Prostate gland (tissue), 2 donors: ENCODE results near the gene STK17A. TPM values are rescaled to one million over a fixed set of nuclear protein-coding genes. Genes with fewer than 3 reads are reported as not detected.
"Not testable (repeated sequence)": the region's sequence is repeated elsewhere in the genome, so short reads cannot be mapped to it uniquely, and the experiment has no call there.

ENCODE experiments used
- DNase-seq: peaks from one replicate; pipeline ENCODE4 v3.0.0-alpha.2; 2019; ENCODE audit warnings: low spot score
- H3K27ac ChIP-seq, 2 donors: fragments of 200-600 bp; sonication (generic); 2 replicates each; pipeline ENCODE4 v1.5.1; 2017 to 2019
- H3K27me3 ChIP-seq: fragments of 200-600 bp; sonication (generic); replicated peaks from 2 replicates; pipeline ENCODE4 v1.5.1; 2019; ENCODE audit not compliant: insufficient read depth
- H3K36me3 ChIP-seq, 2 donors: fragments of 200-600 bp; sonication (generic); 1 replicate in 1 of 2; 2 replicates in 1 of 2; pipeline versions ENCODE4 v1.5.1 to v1.8.1; 2017 to 2019
- H3K4me1 ChIP-seq: fragments of 200-600 bp; sonication (generic); replicated peaks from 2 replicates; pipeline ENCODE4 v1.5.1; 2019
- H3K4me3 ChIP-seq, 2 donors: fragments of 200-600 bp; sonication (generic); 2 replicates each; pipeline ENCODE4 v1.5.1; 2017 to 2019
- H3K9me3 ChIP-seq: fragments of 200-600 bp; sonication (generic); 2 replicates; pipeline ENCODE4 v1.5.1; 2017
- POLR2A ChIP-seq: fragments of 450-650 bp; IDR thresholded peaks from one replicate; pipeline ENCODE4 v1.6.1; 2016; ENCODE audit warnings: antibody characterized with exemption, mild to moderate bottlenecking
- POLR2AphosphoS5 ChIP-seq: sonication (generic); formaldehyde crosslinking; IDR thresholded peaks from one replicate; pipeline ENCODE4 v1.6.1; 2017; ENCODE audit warnings: antibody characterized with exemption
- WGBS: methylation state at CpG from one replicate; pipeline ENCODE4 v1.1.5; 2018; 5-methylcytosine and 5-hydroxymethylcytosine counted together
- intact Hi-C: fragments of 100-400 bp; cut with DNase I; formaldehyde crosslinking; loops from one replicate; pipeline ENCODE4 v1.14.2; 2022
- total RNA-seq, 2 donors: library from RNA; depleted of rRNA; stranded (reverse); fragments of >200 nt; gene quantifications; one replicate each; pipeline ENCODE4 v1.1.0, GENCODE V29; 2016
- TF ChIP-seq, protein P1 (sequence below), 4 experiments: fragments of 200-600 bp in 2 of 4; fragments of 450-650 bp in 2 of 4; sonication (generic) in 2 of 4; IDR thresholded peaks; 1 replicate in 3 of 4; 2 replicates in 1 of 4; pipeline ENCODE4 v1.5.1; 2016 to 2019; ENCODE audit warnings: antibody characterized with exemption in 4 of 4, mild to moderate bottlenecking in 2 of 4, moderate library complexity in 2 of 4

The STK17A gene
- total RNA-seq, 2 donors from 2014 or later = 6.8 to 8.2 TPM

DNA sequence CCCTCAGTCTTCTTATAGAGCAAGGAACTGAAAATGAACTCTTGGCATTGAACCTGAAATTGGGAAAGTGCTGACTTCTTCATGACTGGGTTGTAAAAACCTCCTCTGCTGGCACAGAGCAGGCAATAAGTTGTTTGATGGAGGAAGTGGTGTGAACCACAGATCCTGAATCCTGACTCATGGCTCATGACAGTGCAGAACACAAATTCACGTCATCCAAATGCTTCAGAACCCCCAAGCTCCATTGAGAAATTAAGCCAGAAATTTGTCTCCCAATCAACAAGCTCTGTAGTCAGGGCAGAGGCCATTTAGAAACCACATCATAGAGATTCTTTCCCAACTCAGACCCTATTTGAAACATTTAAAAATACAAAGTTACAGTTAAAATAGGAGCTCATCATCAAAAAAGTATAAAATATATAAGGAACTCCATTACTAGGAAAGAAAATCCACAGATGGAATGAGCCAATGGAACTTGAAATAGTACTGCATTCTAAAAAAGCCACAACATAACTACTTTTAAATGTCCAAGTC is 10.3 kb upstream of the STK17A start:
- no peaks in the 10 kb centered on the region for H3K4me1 ChIP-seq
- WGBS = 24% methylated on average over 1 of the region's 1 CpG
- H3K4me3 ChIP-seq = no peak overlapping the region
- no peaks in the 10 kb centered on the region for H3K36me3 ChIP-seq
- TF ChIP-seq, protein P1, sequence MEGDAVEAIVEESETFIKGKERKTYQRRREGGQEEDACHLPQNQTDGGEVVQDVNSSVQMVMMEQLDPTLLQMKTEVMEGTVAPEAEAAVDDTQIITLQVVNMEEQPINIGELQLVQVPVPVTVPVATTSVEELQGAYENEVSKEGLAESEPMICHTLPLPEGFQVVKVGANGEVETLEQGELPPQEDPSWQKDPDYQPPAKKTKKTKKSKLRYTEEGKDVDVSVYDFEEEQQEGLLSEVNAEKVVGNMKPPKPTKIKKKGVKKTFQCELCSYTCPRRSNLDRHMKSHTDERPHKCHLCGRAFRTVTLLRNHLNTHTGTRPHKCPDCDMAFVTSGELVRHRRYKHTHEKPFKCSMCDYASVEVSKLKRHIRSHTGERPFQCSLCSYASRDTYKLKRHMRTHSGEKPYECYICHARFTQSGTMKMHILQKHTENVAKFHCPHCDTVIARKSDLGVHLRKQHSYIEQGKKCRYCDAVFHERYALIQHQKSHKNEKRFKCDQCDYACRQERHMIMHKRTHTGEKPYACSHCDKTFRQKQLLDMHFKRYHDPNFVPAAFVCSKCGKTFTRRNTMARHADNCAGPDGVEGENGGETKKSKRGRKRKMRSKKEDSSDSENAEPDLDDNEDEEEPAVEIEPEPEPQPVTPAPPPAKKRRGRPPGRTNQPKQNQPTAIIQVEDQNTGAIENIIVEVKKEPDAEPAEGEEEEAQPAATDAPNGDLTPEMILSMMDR (IDR thresholded peaks at IDR 0.05) = no peak
- no peak for TF ChIP-seq POLR2AphosphoS5
- TF ChIP-seq POLR2A = no peak
- no peaks in the 10 kb centered on the region for H3K27me3 ChIP-seq
- no peak for DNase-seq
- intact Hi-C loops = no loop called here
- no peaks in the 10 kb centered on the region for H3K9me3 ChIP-seq
- H3K27ac ChIP-seq = no peak overlapping the region

GRCh38 chr7:43573832-43574231 is 9.1 kb upstream of the STK17A start:
- DNase-seq, H3K27ac ChIP-seq, intact Hi-C loops, H3K4me3 ChIP-seq, H3K4me1 ChIP-seq, H3K27me3 ChIP-seq, H3K36me3 ChIP-seq, H3K9me3 ChIP-seq: not testable (repeated sequence)
- WGBS = 88% methylated on average over 2 of the region's 2 CpGs

GRCh38 chr7:43575506-43575905 is 7.4 kb upstream of the STK17A start:
- no peak for DNase-seq
- H3K36me3 ChIP-seq = no peaks in the 10 kb centered on the region
- intact Hi-C loops = no loop called here
- H3K9me3 ChIP-seq = no peaks in the 10 kb centered on the region
- no peaks in the 10 kb centered on the region for H3K4me1 ChIP-seq
- no peak for TF ChIP-seq POLR2A
- no peaks in the 10 kb centered on the region for H3K27me3 ChIP-seq
- H3K4me3 ChIP-seq = no peak overlapping the region
- 93% methylated on average over 6 of the region's 6 CpGs for WGBS
- no peak overlapping the region for H3K27ac ChIP-seq

DNA sequence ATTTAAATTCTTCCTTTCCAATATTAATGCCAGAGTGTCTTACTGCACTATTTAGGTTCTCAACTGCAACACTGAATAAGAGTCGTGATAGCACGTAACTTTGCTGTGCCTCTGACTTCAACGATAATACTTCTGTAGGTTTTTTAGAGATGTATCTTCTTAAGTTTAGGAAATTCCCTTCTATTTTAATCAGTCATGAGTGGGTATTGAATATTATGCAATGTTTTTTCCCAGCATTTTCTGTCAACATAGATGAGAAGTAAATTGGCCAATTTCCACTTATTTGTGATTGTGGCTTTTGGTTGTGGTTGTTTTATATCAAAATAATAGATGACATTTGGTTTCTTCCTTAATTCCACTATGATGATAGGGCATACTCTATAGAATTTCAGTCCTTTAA is 6.7 kb upstream of the STK17A start:
- intact Hi-C loops = no loop called here
- no peaks in the 10 kb centered on the region for H3K9me3 ChIP-seq
- H3K4me3 ChIP-seq = no peak overlapping the region
- H3K27me3 ChIP-seq = no peaks in the 10 kb centered on the region
- DNase-seq = no peak
- no peak overlapping the region for H3K27ac ChIP-seq
- whole genome bisulfite sequencing = 97% methylated on average over 3 of the region's 3 CpGs
- no peaks in the 10 kb centered on the region for H3K4me1 ChIP-seq
- TF ChIP-seq, protein P1 (IDR thresholded peaks at IDR 0.05) = no peak
- TF ChIP-seq POLR2A = no peak
- TF ChIP-seq POLR2AphosphoS5 = no peak
- no peaks in the 10 kb centered on the region for H3K36me3 ChIP-seq

GRCh38 chr7:43577485-43577951 is 5.4 kb upstream of the STK17A start:
- no peak overlapping the region for H3K4me3 ChIP-seq
- no peak for DNase-seq
- no peaks in the 10 kb centered on the region for H3K4me1 ChIP-seq
- no peaks in the 10 kb centered on the region for H3K9me3 ChIP-seq
- intact Hi-C loops = no loop called here
- no peaks in the 10 kb centered on the region for H3K27me3 ChIP-seq
- TF ChIP-seq POLR2AphosphoS5 = no peak
- no peak for TF ChIP-seq POLR2A
- TF ChIP-seq, protein P1 (IDR thresholded peaks at IDR 0.05) = no peak
- WGBS = 53% methylated on average over 6 of the region's 6 CpGs
- no peak overlapping the region for H3K27ac ChIP-seq
- H3K36me3 ChIP-seq = no peaks in the 10 kb centered on the region

DNA sequence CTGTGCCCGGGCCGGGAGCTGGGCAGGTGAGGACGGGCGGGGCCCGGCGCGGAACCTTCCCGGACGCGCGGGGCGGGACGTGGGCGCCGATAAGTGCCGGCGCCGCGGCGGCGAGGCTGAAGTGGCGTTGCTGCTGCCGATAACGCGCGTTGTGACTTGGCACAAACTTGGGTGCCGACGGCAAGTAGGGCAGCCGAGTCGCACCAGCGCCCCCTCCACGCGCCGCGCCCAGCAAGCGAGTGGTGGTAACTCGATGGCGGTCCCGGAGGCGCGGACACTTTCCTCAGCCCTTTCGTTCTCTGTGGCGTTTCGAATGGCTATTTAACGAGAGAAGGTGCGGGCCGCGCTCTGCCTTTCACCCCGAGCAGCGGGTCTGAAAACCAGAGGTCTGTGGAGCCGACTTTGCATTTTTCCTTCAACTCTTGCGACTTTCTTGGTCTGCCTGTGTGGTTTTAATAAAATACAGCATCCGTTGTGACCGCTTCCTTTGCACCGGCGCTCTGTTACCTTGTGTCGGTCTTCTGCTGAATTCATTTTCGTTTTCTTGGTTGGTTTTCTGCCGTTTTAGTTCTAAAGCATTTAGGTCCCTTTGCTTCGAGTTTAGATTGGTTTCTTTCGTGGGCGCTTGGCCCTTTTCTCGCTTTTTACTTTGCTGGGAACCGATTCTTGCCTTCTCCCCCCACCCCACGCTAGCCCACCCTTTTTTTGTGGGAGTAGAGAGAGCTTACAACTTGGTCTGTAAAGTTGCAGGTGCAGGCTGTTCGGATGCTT is 701 bp downstream of the STK17A start:
- peak; percentile 64 for DNase-seq
- Histone ChIP-seq H3K4me1 (peaks cover 1% of the 10 kb centered on the region), H3K27me3 (no peaks in the 10 kb centered on the region), H3K36me3 (no peaks in the 10 kb centered on the region), H3K4me3 (peak overlapping the region; percentile 89 to 97), H3K27ac (peak overlapping the region; percentile 85 to 89), H3K9me3 (no peaks in the 10 kb centered on the region)
- TF ChIP-seq POLR2AphosphoS5 (no peak), POLR2A (no peak)
- TF ChIP-seq, protein P1 (IDR thresholded peaks at IDR 0.05) = no peak
- intact Hi-C loops = loop anchor here (2.0 kb wide), 2 partner anchors 65 to 139 kb away; no protein-coding TSS in a partner anchor
- under 1% methylated on average over 49 of the region's 66 CpGs for WGBS
